GM19467 (cell line): ENCODE results near the gene PHF21B.
"Not testable (repeated sequence)": the region's sequence is repeated elsewhere in the genome, so short reads cannot be mapped to it uniquely, and the experiment has no call there.

Source experiments
- ATAC-seq: cut with Tn5 transposase; IDR thresholded peaks from one replicate; pipeline ENCODE4 v1.9.1; 2021; ENCODE audit warnings: mild to moderate bottlenecking, moderate library complexity; ENCODE audit not compliant: unreplicated experiment

Gene PHF21B

GRCh38 chr22:44921766-44922165, 88.0 kb downstream of the PHF21B start:
- not testable (repeated sequence) for ATAC-seq

DNA sequence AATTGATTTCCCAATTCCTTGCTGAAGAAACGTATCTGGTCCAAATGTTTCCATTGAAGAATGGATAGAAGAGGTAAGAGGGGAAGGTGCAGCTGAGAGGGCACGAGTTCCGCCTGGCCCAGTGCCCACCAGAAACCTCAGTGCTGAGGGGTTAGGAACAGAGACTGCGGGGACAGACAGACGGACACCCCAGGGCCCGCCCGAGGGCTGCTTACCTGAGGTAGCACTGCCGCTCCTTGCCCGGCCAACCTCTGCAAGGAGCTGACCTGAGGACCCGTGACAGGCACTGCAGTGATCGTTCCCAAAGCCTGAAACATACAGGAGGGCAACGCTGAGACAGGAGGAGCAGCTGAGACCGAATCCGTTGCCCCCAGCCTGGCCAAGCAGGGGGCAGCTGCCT, 89.6 kb downstream of the PHF21B start:
- no peak for ATAC-seq

DNA sequence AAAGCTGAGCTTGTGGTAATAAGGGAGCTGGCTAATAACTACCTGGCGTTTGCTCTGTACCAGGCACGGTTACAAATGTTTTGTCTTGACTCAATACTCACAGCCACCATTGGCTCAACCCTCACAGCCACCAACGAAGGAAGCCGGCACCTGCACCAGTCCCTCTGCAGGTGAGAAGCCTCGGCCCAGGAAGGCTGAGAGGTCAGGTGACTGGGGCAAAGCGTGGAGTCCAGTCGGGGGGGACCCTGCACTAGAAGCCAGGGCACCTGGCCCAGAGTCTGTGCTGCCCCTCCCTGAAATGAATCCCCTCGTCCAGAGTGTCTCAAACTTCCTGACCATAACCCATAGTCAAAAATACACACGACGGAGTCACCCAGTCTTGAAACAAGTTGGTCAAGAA, 90.1 kb downstream of the PHF21B start:
- no peak for ATAC-seq

DNA sequence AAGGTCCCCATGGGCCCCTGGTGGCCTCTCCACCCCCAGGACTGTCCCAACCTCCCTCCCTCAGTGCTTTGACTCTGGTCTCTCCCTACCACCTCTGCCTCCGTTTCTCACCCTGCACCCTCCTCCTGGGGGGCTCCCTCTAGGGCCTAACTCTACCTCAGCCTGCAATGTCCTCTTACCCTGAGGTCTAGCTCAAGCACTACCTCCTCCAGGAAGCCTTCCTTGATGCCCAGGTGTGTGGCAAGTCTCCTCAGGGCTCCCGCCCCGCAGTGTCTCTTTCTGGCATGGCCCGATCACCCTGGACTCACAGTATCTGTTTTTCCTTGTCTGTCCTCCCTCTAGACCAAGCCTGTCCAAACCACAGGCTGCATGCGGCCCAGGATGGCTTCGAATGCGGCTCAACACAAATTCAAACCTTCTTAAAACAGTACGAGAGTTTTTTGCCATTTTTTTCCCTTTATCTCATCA, 90.8 kb downstream of the PHF21B start:
- ATAC-seq: no peak

DNA sequence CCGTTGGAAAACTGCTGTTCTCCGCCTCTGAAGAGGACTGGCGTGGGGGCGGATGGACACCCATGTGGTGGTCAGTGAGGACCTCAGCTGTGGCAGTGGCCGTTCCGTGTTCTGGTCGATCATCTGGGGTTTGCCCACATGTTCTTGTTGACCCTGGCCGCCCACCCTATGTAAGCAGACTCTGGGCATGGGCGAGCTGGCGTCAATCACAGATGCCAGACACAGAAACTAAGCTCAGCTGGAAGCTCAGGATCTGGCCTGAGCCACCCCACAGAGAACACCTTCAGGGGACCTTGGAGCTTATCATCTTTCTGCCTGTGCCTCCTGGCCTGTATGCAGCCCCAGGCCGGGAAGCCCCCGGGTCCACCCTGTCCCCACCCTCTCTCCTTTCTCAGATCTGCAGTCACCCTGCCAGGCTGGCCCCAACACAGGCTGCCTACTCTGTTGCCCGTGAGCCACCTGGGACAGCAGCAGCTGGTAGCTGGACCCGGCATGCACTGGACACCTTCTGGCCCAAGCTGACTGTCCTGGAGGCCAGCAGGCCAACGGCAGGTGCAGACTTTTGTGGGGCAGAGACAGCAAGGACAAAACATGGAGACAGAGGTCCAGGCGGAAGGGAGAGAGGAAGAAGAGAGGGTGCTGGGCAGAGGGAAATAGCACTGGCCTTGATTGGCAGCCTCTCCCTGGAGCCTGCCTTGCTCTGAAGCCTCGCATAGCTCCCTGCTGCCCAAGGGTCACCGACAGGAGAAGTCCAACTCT, 91.5 kb downstream of the PHF21B start:
- ATAC-seq: no peak

GRCh38 chr22:44917372-44918165, 92.2 kb downstream of the PHF21B start:
- ATAC-seq: no peak

DNA sequence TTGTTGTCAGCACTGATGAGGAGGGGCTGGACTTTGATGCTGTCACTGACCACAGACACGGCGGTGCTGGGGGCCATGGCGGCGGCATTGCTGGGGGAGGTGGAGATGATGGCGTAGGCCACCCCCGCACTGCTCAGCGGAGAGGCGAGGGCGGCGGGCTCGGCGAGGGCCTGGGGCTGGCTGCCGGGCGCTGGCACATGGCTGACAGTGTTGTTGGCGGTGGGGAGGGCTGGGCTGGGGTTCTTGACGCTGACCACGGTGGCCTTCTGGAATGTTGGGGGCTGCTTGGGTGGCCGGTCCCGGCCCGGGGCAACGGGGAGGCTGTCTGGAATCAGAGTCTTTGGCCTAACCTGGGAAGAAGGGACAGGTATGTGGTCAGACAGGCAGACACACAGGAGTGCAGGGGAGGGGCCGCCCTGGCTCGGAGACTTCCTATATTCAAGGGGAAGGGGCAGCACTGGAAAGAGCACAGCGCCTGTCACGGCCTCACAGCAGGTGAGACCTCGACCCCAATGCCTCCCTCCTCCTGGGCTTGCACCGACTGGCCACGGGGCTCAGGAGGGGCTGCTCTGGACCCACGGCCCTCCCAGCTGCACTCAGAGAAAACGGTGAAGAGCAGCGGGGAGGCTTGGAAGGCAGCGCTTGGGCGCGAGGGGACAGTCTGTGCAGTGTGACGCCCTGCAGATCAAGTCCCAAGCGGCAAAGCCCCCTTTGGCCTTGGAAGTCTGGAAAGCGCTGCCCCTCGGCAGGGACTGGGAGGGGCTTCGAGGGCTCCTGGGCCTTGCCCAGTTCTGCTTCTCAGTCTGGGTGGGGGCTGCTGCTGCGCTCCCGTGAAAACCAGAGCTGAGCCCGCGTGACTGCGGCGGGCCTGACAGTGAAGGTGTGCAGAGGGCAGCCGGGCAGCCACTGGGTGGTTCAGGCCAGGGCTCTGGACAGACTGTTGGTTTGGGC, 93.2 kb downstream of the PHF21B start:
- no peak for ATAC-seq

DNA sequence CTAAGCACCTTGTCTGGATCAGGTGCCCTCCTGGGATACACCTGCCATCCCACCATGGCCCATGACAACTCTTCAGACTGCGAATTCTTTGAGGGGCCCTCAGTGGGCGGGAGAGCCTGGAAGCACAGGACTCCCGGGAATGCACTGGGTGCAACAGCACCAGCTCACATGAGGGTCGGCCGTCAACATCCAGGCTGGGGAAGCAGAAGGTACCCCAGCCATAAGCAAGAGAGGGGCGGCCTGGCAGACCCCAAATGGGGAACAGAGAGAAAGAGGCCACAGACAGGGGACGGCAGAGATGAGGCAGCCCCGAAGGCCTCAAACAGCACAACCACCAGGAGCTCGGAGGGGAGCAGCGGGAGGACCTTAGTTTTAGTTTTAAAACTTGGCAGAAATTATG, 94.4 kb downstream of the PHF21B start:
- no peak for ATAC-seq

- ATAC-seq: no peak
Measured at GRCh38 chr22:44914026-44914721, 95.6 kb downstream of the PHF21B start.

DNA sequence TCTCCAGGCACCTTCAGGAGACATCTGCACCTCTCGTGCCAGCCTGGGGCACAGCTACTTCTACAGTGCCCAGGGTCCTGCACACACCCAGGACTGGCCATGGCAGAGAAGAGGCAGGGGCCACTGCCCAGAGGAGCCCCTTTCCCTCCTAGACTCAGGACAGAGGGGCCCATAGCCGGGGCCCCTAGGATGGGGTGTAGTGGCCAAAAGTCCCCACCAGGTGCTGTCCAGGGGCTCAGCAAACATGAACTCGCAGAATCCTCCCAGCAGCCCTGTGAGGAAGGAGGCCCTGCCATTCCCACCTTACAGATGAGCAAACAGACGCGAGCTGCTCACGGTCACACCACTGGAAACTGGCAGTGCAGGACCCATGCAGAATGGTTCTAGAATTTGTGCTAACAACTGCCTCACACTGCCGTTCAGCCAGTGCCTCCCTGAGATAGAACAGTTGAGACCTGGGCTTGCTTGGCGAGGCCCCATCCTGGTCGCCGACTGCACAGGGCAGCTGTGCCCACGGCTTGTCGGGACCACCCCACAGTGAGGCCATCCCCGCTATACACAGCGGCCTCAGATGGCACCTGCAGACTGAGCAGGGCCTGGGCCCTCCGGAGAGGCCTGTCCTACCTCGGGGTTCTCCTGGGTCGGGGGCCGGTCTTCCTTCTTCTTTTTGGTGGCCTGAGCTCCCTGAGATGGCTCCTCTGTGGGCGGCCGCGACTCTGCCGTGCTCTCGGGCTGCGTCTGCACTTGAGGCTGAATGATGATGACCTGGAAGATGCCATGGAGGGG, 96.4 kb downstream of the PHF21B start:
- no peak for ATAC-seq

GRCh38 chr22:44909241-44909640, 100.6 kb downstream of the PHF21B start:
- no peak for ATAC-seq

DNA sequence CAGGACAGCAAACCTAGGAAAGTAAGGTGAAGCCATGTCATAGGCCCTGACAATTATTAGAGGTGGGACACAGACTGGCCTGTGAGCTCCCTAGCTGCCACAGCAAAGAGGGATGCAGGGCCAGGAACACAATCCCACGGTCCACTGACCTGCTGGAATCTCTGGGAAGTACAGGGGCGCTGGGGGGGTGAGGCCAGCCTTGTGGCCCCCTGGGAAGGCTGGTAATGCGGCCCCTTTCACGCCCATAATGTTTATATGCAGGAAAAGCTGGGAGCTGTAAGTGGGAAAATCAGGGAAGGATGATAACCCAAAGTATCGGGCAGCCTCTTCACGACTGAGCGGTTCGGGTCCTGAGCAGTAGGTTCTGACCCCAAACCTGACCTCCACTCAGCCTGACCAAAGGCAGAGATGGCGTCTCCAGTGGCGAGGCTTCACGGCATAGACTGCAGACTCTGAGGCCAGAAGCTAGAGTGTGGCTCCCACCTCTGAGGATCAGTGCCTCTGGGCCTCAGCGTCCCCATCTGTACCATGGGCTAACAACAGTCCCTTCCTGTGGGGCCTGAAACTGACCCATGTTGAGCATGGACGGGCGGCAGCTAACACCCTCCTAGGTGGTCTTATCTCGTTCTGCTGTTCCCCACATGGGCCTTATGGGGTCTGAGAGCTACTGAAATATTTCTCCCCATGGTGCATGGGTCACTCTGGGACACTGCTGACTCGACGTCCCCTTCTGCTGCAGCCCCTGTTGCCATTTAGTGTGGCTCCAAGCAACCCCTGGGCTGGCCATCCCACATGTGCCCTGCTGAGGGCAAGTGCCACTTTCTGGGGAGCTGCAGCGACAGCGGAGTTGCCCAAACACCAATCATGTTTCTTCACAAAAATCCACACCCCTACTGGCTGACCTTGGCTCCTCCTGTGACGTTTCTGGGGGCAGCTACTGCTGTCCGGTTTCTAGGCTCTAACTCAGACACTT, 101.8 kb downstream of the PHF21B start:
- ATAC-seq: no peak

DNA sequence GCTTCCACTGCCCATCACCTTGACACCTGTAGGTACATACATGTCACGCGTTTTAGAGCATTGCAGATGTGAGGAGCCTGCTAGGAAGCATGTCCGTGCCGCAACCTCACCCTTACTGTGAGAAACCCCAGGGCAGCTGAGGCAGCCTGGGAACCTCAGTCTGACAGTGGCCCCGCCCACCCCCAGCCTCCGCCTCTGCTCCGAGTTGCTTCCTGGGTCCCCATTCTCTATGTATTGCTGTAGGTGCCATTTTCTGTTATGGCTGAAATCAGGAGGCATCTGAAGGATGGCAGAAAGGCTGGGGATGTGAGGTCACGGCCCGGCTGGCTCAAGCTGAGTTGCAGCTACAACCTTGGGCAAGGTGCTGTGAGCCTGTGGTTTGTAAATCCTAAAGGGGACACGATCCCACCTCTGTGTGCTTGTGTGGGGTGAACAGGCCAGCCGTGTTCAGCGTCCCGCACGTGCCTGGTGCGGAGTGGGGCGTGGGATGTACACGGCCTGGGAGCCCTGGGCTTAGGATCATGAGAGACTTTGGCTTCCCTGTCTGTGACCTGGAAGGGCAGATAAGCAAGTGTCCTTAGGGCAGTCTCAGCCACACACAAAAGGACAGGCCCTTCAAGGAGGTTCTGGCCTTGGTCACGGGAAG, 102.7 kb downstream of the PHF21B start:
- ATAC-seq: no peak

- ATAC-seq: no peak
Measured at GRCh38 chr22:44906248-44906936, 103.4 kb downstream of the PHF21B start.

DNA sequence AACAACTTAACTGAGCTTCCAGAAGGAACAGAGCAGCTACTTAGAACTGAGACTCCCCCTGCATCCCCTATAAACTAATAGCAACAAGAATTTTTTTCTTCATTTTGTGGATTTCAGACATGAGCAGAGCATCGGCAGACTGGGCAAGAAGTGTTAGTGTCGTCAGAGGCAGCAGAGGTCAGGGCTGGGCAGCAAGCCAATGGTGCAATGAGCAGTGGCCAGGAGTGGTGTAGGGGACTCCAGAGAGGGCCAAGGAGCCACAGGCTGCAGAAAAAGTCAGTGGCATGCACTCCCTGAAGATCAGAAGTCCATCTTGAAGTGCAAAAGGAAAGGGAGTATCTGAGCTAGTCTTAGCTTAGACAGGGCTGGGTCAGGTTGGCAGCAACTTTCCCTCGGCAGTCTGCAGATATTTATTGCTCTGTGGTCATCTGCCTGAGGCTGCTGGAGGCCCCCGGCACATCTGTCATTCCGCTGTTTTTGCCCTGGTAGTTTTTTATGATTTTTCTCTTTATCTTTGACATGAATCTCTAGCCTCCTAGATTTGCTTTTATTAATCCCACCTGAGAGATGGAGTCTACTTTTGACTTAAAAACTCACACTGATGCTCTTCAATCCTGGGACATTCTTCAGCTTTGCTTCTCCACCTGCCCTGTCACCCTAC, 105.2 kb downstream of the PHF21B start:
- not testable (repeated sequence) for ATAC-seq

GRCh38 chr22:44903164-44903563, 106.6 kb downstream of the PHF21B start:
- ATAC-seq: not testable (repeated sequence)

DNA sequence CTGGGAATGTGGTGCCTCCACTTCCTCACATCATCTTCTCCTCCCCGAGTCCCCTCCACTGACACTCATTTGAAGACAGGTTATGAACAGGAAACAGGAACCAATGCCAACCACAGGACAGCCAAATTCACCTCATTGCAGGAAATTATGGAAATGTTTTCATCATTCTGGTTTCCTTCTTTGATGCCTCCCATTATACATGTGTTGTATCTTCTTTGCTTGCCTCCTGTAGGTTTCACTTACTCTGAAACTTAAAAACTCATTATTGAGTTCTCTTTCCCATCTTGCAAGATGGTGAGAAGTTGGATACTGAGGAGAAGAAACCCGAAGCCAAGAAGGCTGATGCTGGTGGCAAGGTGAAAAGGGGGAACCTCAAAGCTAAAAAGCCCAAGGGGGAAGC, 108.5 kb downstream of the PHF21B start:
- ATAC-seq: no peak
